Endothelial cell of umbilical vein (primary cell): ENCODE data around the gene TRAK1. TPM values are rescaled to one million over a fixed set of nuclear protein-coding genes. Genes with fewer than 3 reads are reported as not detected.

Source experiments
- BruUV-seq: library from RNA; stranded (reverse); fragments of 400-500 nt; replicated peaks from 2 replicates; lab custom pipeline; 2021; lab: Mats Ljungman, UMichigan
- CTCF ChIA-PET: fragments of 300-600, 350-600 bp; sonication (Branson Sonifier 250); formaldehyde crosslinking; loops from one replicate; lab custom pipeline; 2021; ENCODE audit warnings: antibody characterized with exemption, inconsistent platforms; lab: Charles Lee
- POLR2A ChIA-PET: fragments of 300-600, 350-600 bp; sonication (Branson Sonifier 250); formaldehyde crosslinking; loops from one replicate; lab custom pipeline; 2021; ENCODE audit warnings: antibody characterized with exemption, inconsistent platforms; lab: Charles Lee
- DNase-seq: peaks from one replicate; pipeline ENCODE4 v3.0.0-alpha.2; 2011; ENCODE audit warnings: low read depth, low spot score
- FAIRE-seq: peaks from 2 replicates; lab custom pipeline; 2011; peaks lifted over from hg19 to GRCh38; lab: Jason Lieb, UNC
- H2AFZ ChIP-seq: 2 replicates; pipeline ENCODE4 v1.6.0; 2012; ENCODE audit warnings: low read depth, low read length, control low read depth, inconsistent platforms
- H3K27ac ChIP-seq: 2 replicates; pipeline ENCODE4 v1.5.1; 2011; ENCODE audit warnings: low read depth, mild to moderate bottlenecking, control low read depth, low read length, moderate library complexity; ENCODE audit not compliant: insufficient read depth
- H3K27me3 ChIP-seq, 2 experiments: 2 replicates each; pipeline versions ENCODE4 v1.6.0 to v1.6.1; 2011; ENCODE audit warnings: low read length in 2 of 2, mixed read lengths in 1 of 2; ENCODE audit not compliant: control insufficient read depth in 2 of 2, insufficient read depth in 2 of 2
- H3K36me3 ChIP-seq, 2 experiments: 2 replicates in 1 of 2; 3 replicates in 1 of 2; pipeline ENCODE4 v1.5.1; 2011; ENCODE audit warnings: low read length in 2 of 2, mild to moderate bottlenecking in 1 of 2, moderate library complexity in 1 of 2; ENCODE audit not compliant: control insufficient read depth in 2 of 2, insufficient read depth in 2 of 2; ENCODE audit errors: extremely low read depth in 1 of 2
- H3K4me1 ChIP-seq: 3 replicates; pipeline ENCODE4 v1.5.1; 2011; ENCODE audit warnings: mild to moderate bottlenecking, low read length; ENCODE audit not compliant: control insufficient read depth, insufficient read depth; ENCODE audit errors: extremely low read depth
- H3K4me2 ChIP-seq: 2 replicates; pipeline ENCODE4 v1.6.1; 2011; ENCODE audit warnings: low read length, control low read depth, mixed read lengths; ENCODE audit not compliant: insufficient read depth
- H3K4me3 ChIP-seq, 3 experiments: fragments of 200-600 bp in 1 of 3; sonication (generic), shearing (Covaris generic) in 1 of 3; replicated peaks in 1 of 3; 2 replicates each; pipeline ENCODE4 v1.5.1; 2011 to 2016; ENCODE audit warnings: control low read depth in 3 of 3, low read length in 3 of 3, mild to moderate bottlenecking in 2 of 3, inconsistent platforms in 1 of 3, low read depth in 1 of 3, moderate library complexity in 1 of 3; ENCODE audit not compliant: insufficient read depth in 1 of 3
- H3K79me2 ChIP-seq: 2 replicates; pipeline ENCODE4 v1.6.0; 2012; ENCODE audit warnings: low read length, inconsistent platforms; ENCODE audit not compliant: control insufficient read depth, insufficient read depth
- H3K9ac ChIP-seq: replicated peaks from 2 replicates; pipeline ENCODE3; 2011; ENCODE audit warnings: low read length, control low read depth; ENCODE audit not compliant: insufficient read depth; ENCODE audit errors: extremely low read depth
- H3K9me1 ChIP-seq: replicated peaks from 3 replicates; pipeline ENCODE4 v1.6.0; 2011; ENCODE audit warnings: mild to moderate bottlenecking, low read length; ENCODE audit not compliant: control insufficient read depth, insufficient read depth; ENCODE audit errors: extremely low read depth
- H3K9me3 ChIP-seq: replicated peaks from 2 replicates; pipeline ENCODE4 v1.5.1; 2012; ENCODE audit warnings: low read length, inconsistent platforms; ENCODE audit not compliant: control insufficient read depth, insufficient read depth
- H4K20me1 ChIP-seq: replicated peaks from 2 replicates; pipeline ENCODE3; 2011; ENCODE audit warnings: mild to moderate bottlenecking, low read length; ENCODE audit not compliant: control insufficient read depth, insufficient read depth; ENCODE audit errors: extremely low read depth
- EZH2 ChIP-seq: IDR thresholded peaks from 2 replicates; pipeline ENCODE4 v1.6.1; 2012; ENCODE audit warnings: borderline replicate concordance, low read depth, mild to moderate bottlenecking, moderate library complexity, low read length, inconsistent platforms; ENCODE audit not compliant: severe bottlenecking
- FOS ChIP-seq: IDR thresholded peaks from 2 replicates; pipeline ENCODE4 v1.6.1; 2011; ENCODE audit warnings: mild to moderate bottlenecking, low read length, moderate library complexity, borderline replicate concordance; ENCODE audit not compliant: insufficient read depth
- GATA2 ChIP-seq: IDR thresholded peaks from 2 replicates; pipeline ENCODE4 v1.7.0; 2011; ENCODE audit warnings: low read depth, mild to moderate bottlenecking, moderate library complexity, mixed read lengths, low read length; ENCODE audit not compliant: insufficient read length, insufficient read depth
- JUN ChIP-seq: IDR thresholded peaks from 2 replicates; pipeline ENCODE4 v1.6.1; 2011; ENCODE audit warnings: borderline replicate concordance, low read depth; ENCODE audit not compliant: insufficient read length, insufficient read depth
- MAX ChIP-seq: IDR thresholded peaks from 2 replicates; pipeline ENCODE4 v1.6.1; 2011; ENCODE audit not compliant: insufficient read depth, insufficient read length
- MYC ChIP-seq: IDR thresholded peaks from one replicate; pipeline ENCODE4 v1.6.1; 2011; ENCODE audit warnings: mild to moderate bottlenecking, low read depth, low read length
- POLR2A ChIP-seq: IDR thresholded peaks from 2 replicates; pipeline ENCODE4 v1.6.1; 2012; ENCODE audit warnings: low read depth, mild to moderate bottlenecking, control low read depth, low read length
- POLR2AphosphoS5 ChIP-seq: IDR thresholded peaks from 2 replicates; pipeline ENCODE4 v1.6.1; 2012; ENCODE audit warnings: low read depth, mild to moderate bottlenecking, control low read depth, low read length, moderate library complexity; ENCODE audit not compliant: insufficient read depth
- dilution Hi-C: fragments of 300-500 bp; cut with MboI; formaldehyde crosslinking; loops from one replicate; pipeline ENCODE4 v1.15.0; 2019; ENCODE audit warnings: low sequenced_read_pairs; ENCODE audit not compliant: extremely low pct_ligation_motif_present
- intact Hi-C: fragments of 100-400 bp; cut with micrococcal nuclease; formaldehyde crosslinking; loops from one replicate; pipeline ENCODE4 v1.10.0; 2022
- polyA plus RNA-seq, 4 experiments: library from polyadenylated mRNA; depleted of rRNA in 3 of 4; stranded (reverse) in 3 of 4; unstranded in 1 of 4; fragments of >200 nt; gene quantifications; 2 replicates each; pipeline versions ENCODE4 v1.2.1 to v1.2.3, GENCODE V29; 2011 to 2012; ENCODE audit warnings: missing spikeins in 1 of 4
- total RNA-seq: library from RNA; stranded (reverse); gene quantifications from 2 replicates; pipeline ENCODE4 v1.2.3, GENCODE V29; 2021
- TF ChIP-seq, protein P1 (sequence below), 2 donors: IDR thresholded peaks; 1 replicate in 1 of 2; 2 replicates in 1 of 2; pipeline ENCODE4 v1.5.1; 2011; ENCODE audit warnings: low read length in 2 of 2, mild to moderate bottlenecking in 2 of 2, moderate library complexity in 2 of 2, control low read depth in 1 of 2, inconsistent platforms in 1 of 2, low read depth in 1 of 2; ENCODE audit not compliant: insufficient read depth in 1 of 2; ENCODE audit errors: extremely low read depth in 1 of 2

Gene TRAK1
- total and polyA plus RNA-seq, 2 donors (not counting 3 experiments of a cell fraction or from before 2014, with no cell fraction given): 38.5 to 59.6 TPM

DNA sequence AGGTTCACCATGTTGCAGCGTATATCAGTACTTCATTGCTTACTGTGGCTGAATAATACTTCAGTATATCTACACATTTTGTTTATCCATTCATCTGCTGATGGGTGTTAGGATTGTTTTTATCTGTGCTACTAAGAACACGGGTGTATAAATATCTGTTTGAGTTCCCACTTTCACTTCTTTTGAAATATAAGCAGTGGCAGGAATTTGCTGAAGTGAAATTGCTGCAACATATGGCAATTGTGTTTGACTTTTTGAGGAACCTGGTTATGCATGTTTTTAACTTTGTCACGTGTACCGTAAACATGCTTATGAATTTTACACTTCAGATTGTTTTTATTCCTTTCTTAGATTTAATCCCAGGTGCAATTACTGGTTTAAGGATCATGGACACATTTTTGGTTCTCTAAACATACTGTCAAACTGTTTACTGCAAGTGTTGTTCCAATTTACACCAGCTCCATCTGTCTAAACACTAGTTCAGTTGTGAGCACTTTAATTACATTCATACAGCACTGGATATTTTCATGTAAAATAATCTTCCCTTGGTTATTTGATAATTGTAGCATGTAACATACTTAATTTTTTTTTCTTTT, 23.1 kb downstream of the TRAK1 start:
- Histone ChIP-seq H3K4me3 (no peak overlapping the region), H3K9me1 (no peaks in the 10 kb centered on the region), H3K36me3 (no peaks in the 10 kb centered on the region), H3K27ac (no peak overlapping the region), H3K9ac (no peak overlapping the region), H2AFZ (no peak overlapping the region), H3K4me2 (no peak overlapping the region), H3K79me2 (no peaks in the 10 kb centered on the region), H3K27me3 (no peaks in the 10 kb centered on the region), H3K4me1 (peaks cover 22% of the 10 kb centered on the region), H3K9me3 (no peaks in the 10 kb centered on the region), H4K20me1 (no peaks in the 10 kb centered on the region)
- intact Hi-C loops: no loop called here
- POLR2A ChIA-PET: no interaction called here
- BruUV-seq: no TSS peak
- DNase-seq: no peak
- dilution Hi-C loops: no loop called here
- CTCF ChIA-PET: interaction anchor here (7.5 kb wide), 1 partner anchor 78 kb away, joined by 318 read pairs; no protein-coding TSS in a partner anchor
- FAIRE-seq: no peak
- no peak for TF ChIP-seq POLR2A
- TF ChIP-seq POLR2AphosphoS5: no peak
- TF ChIP-seq JUN: no peak
- TF ChIP-seq MYC: no peak
- TF ChIP-seq MAX: no peak
- no peak for TF ChIP-seq GATA2
- TF ChIP-seq EZH2: no peak
- no peak for TF ChIP-seq FOS
- TF ChIP-seq, protein P1, sequence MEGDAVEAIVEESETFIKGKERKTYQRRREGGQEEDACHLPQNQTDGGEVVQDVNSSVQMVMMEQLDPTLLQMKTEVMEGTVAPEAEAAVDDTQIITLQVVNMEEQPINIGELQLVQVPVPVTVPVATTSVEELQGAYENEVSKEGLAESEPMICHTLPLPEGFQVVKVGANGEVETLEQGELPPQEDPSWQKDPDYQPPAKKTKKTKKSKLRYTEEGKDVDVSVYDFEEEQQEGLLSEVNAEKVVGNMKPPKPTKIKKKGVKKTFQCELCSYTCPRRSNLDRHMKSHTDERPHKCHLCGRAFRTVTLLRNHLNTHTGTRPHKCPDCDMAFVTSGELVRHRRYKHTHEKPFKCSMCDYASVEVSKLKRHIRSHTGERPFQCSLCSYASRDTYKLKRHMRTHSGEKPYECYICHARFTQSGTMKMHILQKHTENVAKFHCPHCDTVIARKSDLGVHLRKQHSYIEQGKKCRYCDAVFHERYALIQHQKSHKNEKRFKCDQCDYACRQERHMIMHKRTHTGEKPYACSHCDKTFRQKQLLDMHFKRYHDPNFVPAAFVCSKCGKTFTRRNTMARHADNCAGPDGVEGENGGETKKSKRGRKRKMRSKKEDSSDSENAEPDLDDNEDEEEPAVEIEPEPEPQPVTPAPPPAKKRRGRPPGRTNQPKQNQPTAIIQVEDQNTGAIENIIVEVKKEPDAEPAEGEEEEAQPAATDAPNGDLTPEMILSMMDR (IDR thresholded peaks at IDR 0.05; ENCODE audit: extremely low read depth in 1 of 2, insufficient read depth in 1 of 2, low read depth in 1 of 2, low read length in 2 of 2): no peak
